ENCODE results near the gene GPRIN2.
"Not testable (repeated sequence)": the region's sequence is repeated elsewhere in the genome, so short reads cannot be mapped to it uniquely, and the experiment has no call there.

The GPRIN2 gene

GRCh38 chr10:46537309-46537708 lies 19.1 kb downstream of the GPRIN2 start:
- DNase-seq (ENCODE audit: low spot score): no peak

- DNase-seq (ENCODE audit: low spot score): no peak
Observed at GRCh38 chr10:46536781-46537180, 19.7 kb downstream of the GPRIN2 start.

GRCh38 chr10:46536171-46536570 lies 20.3 kb downstream of the GPRIN2 start:
- DNase-seq (ENCODE audit: low spot score): no peak

DNA sequence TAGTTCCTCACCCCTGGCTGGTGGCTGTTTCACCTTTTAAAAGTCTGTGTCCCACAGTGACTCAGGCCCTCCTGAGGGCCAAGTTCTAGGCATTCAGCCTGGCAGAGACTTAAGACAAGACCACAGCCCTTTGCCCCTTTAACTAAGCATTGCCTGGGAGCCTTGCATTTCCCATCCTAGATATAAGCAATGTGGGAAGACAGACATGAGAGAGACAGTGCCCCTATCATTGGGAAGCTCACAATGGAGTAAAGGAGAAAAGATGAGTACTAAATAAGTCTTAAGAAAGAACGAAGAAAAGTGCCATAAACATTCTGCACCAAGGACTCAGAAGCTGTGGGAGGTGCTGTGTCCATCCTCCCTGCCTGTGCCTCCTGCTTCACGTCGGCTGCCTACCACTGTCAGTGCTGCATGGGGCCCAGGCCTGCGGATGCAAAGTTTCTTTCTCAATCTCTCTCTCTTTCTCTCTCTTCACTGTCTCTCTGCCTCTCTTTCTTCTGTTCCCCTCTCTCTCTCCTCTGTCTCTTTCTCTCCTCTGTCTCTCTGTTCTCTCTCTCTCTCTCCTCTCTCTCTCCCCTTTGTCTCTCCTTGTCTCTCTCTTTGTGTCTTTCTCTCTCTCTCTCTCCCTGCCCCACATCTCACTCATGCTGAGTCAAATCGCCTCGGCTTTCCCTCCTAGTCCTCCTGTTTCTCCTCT lies 21.5 kb downstream of the GPRIN2 start:
- no peak for DNase-seq (ENCODE audit: low spot score)

GRCh38 chr10:46532256-46532655 lies 24.2 kb downstream of the GPRIN2 start:
- DNase-seq (ENCODE audit: low spot score): not testable (repeated sequence)

GRCh38 chr10:46530249-46531186 lies 25.9 kb downstream of the GPRIN2 start:
- DNase-seq (ENCODE audit: low spot score): no peak

DNA sequence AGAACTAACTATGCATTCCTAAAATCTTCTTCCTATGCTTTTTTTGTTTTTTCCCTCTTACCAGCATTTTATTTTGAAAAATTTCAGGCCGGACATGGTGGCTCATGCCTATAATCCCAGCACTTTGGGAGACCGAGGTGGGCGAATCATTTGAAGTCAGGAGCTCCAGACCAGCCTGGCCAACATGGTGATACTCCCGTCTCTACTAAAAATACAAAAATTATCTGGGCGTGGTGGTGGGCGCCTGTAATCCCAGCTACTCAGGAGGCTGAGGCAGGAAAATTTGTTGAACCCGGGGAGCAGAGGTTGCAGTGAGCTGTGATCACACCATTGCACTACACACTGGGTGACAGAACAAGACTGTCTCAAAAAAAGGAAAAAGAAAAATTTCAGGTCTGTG lies 26.7 kb downstream of the GPRIN2 start:
- DNase-seq (ENCODE audit: low spot score): not testable (repeated sequence)

- DNase-seq (ENCODE audit: low spot score): no peak
Observed at GRCh38 chr10:46528675-46529615, 27.5 kb downstream of the GPRIN2 start.

DNA sequence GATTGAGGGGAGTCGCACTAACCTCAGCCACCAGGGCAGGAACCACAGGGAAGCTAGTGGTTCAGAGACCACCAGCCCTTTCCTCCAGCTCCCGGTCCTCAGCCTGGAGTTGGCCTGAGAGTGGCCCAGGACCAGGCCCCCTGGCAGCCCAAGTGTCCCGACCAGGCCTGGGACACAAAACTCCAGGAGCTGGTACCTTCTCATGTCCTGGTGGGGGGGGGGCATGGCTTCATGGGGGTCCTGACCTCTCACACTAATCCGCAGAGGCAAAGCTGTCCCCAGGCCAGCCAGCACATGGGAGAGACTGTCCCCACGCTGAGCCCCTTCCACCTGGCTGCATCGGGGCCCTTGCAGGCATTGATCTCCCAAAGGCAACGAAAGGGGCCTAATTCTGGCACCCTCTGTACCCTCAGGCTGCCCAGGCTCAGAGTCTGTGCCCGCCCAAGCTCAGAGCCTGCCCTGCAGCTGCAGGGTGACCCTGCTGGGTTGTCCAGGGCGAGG lies 28.2 kb downstream of the GPRIN2 start:
- DNase-seq (ENCODE audit: low spot score): no peak

- DNase-seq (ENCODE audit: low spot score): no peak
Observed at GRCh38 chr10:46527241-46527811, 29.1 kb downstream of the GPRIN2 start.

- no peak for DNase-seq (ENCODE audit: low spot score)
Observed at GRCh38 chr10:46526682-46527038, 29.8 kb downstream of the GPRIN2 start.

DNA sequence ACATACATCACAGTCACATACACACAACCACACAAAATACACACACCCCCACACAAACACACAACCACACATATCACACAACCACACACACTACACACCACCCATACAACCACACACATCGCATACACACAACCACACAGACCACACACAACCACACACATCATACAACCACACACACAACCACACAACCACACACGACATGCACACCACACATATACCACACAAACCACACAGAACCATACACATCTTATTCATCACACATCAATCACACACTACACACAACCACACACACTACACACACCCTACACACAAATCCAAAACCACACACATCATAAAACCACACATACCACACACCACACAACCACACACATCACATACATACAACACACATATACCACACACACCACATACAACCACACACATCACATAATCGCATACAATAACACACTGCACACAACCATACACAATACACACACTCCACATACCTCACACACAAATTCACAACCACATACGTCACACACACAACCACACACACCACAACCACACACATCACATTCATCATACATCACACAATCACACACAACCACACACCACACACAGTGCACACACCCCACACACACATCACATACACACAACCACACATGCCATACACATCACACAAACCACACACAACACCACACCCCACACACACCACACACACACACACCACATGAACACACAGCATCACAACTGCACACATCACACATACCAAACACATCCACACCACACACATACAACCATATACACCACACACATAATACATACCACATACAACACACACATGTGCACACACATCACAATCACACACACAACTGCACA lies 30.4 kb downstream of the GPRIN2 start:
- no peak for DNase-seq (ENCODE audit: low spot score)

- DNase-seq (ENCODE audit: low spot score): no peak
Observed at GRCh38 chr10:46525177-46525823, 31.2 kb downstream of the GPRIN2 start.

DNA sequence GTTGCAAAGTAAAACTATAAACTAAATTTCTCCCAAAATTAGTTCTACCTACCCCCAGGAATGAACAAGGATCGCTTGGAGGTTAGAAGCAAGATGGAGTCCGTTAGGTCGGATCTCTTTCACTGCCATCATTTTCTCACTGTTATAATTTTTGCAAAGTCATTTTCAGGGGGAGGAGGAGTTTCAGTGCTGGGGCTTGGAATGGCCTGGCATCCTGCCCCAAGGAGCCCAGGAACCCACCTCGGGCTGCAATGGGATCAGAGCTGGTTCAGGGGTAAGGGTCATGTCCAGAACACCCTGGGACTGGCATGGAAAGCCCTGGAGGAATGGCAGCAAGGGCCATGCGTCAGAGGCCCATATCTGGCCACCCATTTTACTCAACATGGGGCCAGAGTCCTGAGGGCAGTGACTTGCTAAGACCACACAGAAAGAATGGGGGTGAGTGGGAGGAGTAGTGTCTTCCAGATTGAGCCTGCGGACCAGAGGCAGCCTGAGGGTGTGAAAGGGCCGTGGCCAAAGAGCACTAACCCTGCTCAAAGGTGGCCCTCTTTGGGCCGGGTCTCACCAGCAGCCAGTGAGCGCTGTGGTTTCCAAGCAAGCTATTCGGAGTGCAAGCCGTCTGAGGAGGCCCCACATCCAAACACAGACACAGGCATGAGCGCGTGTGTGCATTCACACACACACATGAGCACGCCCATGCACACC lies 31.8 kb downstream of the GPRIN2 start:
- no peak for DNase-seq (ENCODE audit: low spot score)

DNA sequence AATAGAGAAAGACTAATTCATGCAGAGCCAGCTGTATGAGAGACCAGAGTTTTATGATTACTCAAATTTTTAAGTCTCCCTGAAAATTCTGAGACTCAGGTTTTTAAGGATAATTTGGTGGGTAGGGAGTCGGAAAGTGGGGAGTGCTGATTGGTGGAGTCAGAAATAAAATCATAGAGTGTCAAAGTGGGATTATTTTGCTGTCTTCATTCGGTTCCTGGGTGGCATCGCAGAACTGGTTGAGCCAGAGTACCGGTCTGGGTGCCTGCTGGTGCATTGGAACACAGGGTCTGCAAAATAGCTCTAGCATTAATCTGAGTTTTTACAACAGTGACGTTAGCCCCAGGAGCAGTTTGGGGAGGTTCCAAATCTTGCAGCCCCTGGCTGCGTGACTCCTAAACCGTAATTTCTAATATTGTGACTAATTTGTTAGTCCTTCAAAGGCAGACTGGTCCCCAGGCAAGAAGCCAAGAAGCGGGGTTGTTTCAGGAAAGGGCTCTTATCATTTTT lies 32.4 kb downstream of the GPRIN2 start:
- DNase-seq (ENCODE audit: low spot score): no peak

- no peak for DNase-seq (ENCODE audit: low spot score)
Observed at GRCh38 chr10:46523119-46523961, 33.1 kb downstream of the GPRIN2 start.

- DNase-seq (ENCODE audit: low spot score): no peak
Observed at GRCh38 chr10:46522295-46523118, 34.0 kb downstream of the GPRIN2 start.

All from ecto neural progenitor cell (in vitro differentiated cells).